Middle frontal gyrus (tissue), 1 donor: ENCODE measurements around the gene RUNX1.

Experiments used
- DNase-seq: peaks from one replicate; pipeline ENCODE4 v3.0.0-alpha.2; 2015; ENCODE audit warnings: low spot score; ENCODE audit errors: extremely low spot score

The RUNX1 gene

GRCh38 chr21:34904526-34905217 lies 144.4 kb downstream of the RUNX1 start:
- DNase-seq, result no peak

- DNase-seq, result no peak
Observed at GRCh38 chr21:34900376-34900775, 148.7 kb downstream of the RUNX1 start.

GRCh38 chr21:34899760-34900159 lies 149.3 kb downstream of the RUNX1 start:
- DNase-seq, result no peak

- no peak for DNase-seq
Observed at GRCh38 chr21:34899302-34899701, 149.8 kb downstream of the RUNX1 start.

- DNase-seq, result no peak
Observed at GRCh38 chr21:34897828-34898227, 151.3 kb downstream of the RUNX1 start.

GRCh38 chr21:34894401-34894800 lies 154.7 kb downstream of the RUNX1 start:
- DNase-seq, result no peak

GRCh38 chr21:34892209-34892608 lies 156.9 kb downstream of the RUNX1 start:
- DNase-seq, result no peak

- DNase-seq, result no peak
Observed at GRCh38 chr21:34891613-34891943, 157.5 kb downstream of the RUNX1 start.

GRCh38 chr21:34890724-34891612 lies 158.1 kb downstream of the RUNX1 start:
- DNase-seq, result no peak

- DNase-seq, result no peak
Observed at GRCh38 chr21:34890470-34890723, 158.7 kb downstream of the RUNX1 start.

GRCh38 chr21:34889676-34890469 lies 159.2 kb downstream of the RUNX1 start:
- DNase-seq, result no peak

GRCh38 chr21:34889320-34889675 lies 159.8 kb downstream of the RUNX1 start:
- no peak for DNase-seq

GRCh38 chr21:34888569-34889319 lies 160.4 kb downstream of the RUNX1 start:
- DNase-seq, result no peak

- DNase-seq, result no peak
Observed at GRCh38 chr21:34887725-34888568, 161.2 kb downstream of the RUNX1 start.

- DNase-seq, result no peak
Observed at GRCh38 chr21:34887105-34887442, 162.0 kb downstream of the RUNX1 start.

- no peak for DNase-seq
Observed at GRCh38 chr21:34886240-34887104, 162.6 kb downstream of the RUNX1 start.

GRCh38 chr21:34885626-34886239 lies 163.4 kb downstream of the RUNX1 start:
- no peak for DNase-seq

- no peak for DNase-seq
Observed at GRCh38 chr21:34885125-34885524, 164.0 kb downstream of the RUNX1 start.

- DNase-seq, result no peak
Observed at GRCh38 chr21:34884346-34884929, 164.7 kb downstream of the RUNX1 start.
